ENCODE measurements around the gene RALGAPA1. TPM values are rescaled to one million over a fixed set of nuclear protein-coding genes. Genes with fewer than 3 reads are reported as not detected.

The RALGAPA1 gene
- total RNA-seq, 3 donors from 2014 or later, result 37.3 to 44.2 (median 41.9) TPM

- ATAC-seq (no peak), DNase-seq (no peak)
- no peaks in the 10 kb centered on the region for H3K9me3 Mint-ChIP-seq
- peaks cover 2% of the 10 kb centered on the region for H3K36me3 Mint-ChIP-seq (ENCODE audit: insufficient read depth)
- no peaks in the 10 kb centered on the region for H3K4me1 Mint-ChIP-seq (ENCODE audit: low read depth)
- no peaks in the 10 kb centered on the region for H3K27me3 Mint-ChIP-seq (ENCODE audit: low read depth)
- no peak overlapping the region for H3K4me3 Mint-ChIP-seq
Measured at GRCh38 chr14:35557221-35557747, 251.8 kb downstream of the RALGAPA1 start.

DNA sequence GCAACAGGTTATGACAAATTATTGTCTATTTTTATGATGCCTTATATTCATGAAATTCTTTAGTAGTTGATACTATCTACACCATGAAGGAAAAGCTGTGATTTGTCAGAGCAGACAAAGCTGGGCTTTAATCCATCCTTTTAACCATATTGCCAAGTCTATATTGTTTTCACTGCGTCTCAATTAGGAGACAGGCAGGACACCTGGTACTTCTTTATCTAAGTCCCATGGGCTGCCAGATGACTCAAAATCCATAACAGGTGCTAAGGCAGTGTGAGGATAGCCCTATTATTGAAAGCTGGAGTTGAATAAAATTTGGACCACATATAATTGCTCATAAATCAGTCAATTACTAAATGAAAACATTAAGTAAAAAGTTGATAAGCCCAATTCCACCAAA is 252.5 kb downstream of the RALGAPA1 start:
- Mint-ChIP-seq H3K9me3 (no peaks in the 10 kb centered on the region), H3K36me3 (ENCODE audit: insufficient read depth) (peaks cover 2% of the 10 kb centered on the region), H3K27me3 (ENCODE audit: low read depth) (no peaks in the 10 kb centered on the region)

GRCh38 chr14:35553808-35554207 is 255.3 kb downstream of the RALGAPA1 start:
- no peaks in the 10 kb centered on the region for H3K27me3 Mint-ChIP-seq (ENCODE audit: low read depth)
- ATAC-seq (no peak), DNase-seq (no peak)
- peaks cover 4% of the 10 kb centered on the region for H3K36me3 Mint-ChIP-seq (ENCODE audit: insufficient read depth)
- H3K9me3 Mint-ChIP-seq, result no peaks in the 10 kb centered on the region
- no peak overlapping the region for H3K4me3 Mint-ChIP-seq
- H3K4me1 Mint-ChIP-seq (ENCODE audit: low read depth), result no peaks in the 10 kb centered on the region

More for the DNA sequence above, 252.5 kb downstream of the RALGAPA1 start:
- Mint-ChIP-seq H3K4me3 (no peak overlapping the region), H3K4me1 (ENCODE audit: low read depth) (no peaks in the 10 kb centered on the region)
- no peak for ATAC-seq
- DNase-seq, result no peak

- no peaks in the 10 kb centered on the region for H3K9me3 Mint-ChIP-seq
- H3K4me3 Mint-ChIP-seq, result no peak overlapping the region
- no peaks in the 10 kb centered on the region for H3K27me3 Mint-ChIP-seq (ENCODE audit: low read depth)
- no peak for ATAC-seq
- DNase-seq, result no peak
- H3K36me3 Mint-ChIP-seq (ENCODE audit: insufficient read depth), result peaks cover 9% of the 10 kb centered on the region
- no peaks in the 10 kb centered on the region for H3K4me1 Mint-ChIP-seq (ENCODE audit: low read depth)
Measured at GRCh38 chr14:35551081-35551480, 258.0 kb downstream of the RALGAPA1 start.

GRCh38 chr14:35549551-35549950 is 259.5 kb downstream of the RALGAPA1 start:
- H3K27me3 Mint-ChIP-seq (ENCODE audit: low read depth), result no peaks in the 10 kb centered on the region
- H3K9me3 Mint-ChIP-seq, result no peaks in the 10 kb centered on the region
- H3K4me3 Mint-ChIP-seq, result no peak overlapping the region
- no peaks in the 10 kb centered on the region for H3K4me1 Mint-ChIP-seq (ENCODE audit: low read depth)
- ATAC-seq (no peak), DNase-seq (no peak)
- H3K36me3 Mint-ChIP-seq (ENCODE audit: insufficient read depth), result peaks cover 8% of the 10 kb centered on the region

DNA sequence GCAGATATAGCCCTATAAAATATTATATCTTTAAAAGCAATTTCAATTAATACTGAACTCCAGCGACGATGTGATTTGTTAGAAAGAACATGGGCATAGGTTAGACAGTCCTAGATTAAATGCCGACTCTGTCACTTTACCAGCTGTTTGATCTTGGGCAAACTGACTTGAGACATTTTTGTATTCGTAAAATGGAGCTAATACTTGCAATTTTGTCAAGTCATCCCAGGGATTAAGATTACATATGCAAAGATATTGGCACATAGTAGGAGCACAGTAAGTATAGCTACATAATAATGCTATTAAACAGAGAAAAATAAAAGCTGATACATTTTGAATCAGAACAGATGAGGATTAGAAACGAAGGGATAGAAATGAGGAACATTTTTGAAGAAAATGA is 266.1 kb downstream of the RALGAPA1 start:
- no peaks in the 10 kb centered on the region for H3K27me3 Mint-ChIP-seq (ENCODE audit: low read depth)
- H3K4me3 Mint-ChIP-seq, result no peak overlapping the region
- ATAC-seq (no peak), DNase-seq (no peak)
- H3K36me3 Mint-ChIP-seq (ENCODE audit: insufficient read depth), result peaks cover 22% of the 10 kb centered on the region
- no peaks in the 10 kb centered on the region for H3K9me3 Mint-ChIP-seq
- no peaks in the 10 kb centered on the region for H3K4me1 Mint-ChIP-seq (ENCODE audit: low read depth)

DNA sequence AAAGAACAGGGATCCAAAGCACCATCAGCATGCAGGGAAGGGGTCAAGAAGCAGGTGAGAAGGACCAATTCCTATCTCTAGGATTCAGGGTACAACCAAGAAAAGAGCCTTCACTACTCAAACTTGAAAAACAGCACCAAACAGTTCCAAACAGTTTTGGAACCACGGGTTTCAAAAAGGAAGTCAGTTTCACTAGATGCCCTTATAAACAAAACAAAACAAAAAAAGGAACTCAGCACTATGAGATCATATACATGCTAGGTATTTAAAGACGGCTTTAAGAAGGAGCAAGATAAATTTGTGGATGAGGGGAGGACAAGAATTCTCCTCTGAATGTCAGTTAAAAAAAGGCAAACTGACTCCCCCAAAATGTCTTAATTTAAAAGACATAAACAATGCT is 269.1 kb downstream of the RALGAPA1 start:
- ATAC-seq, result no peak

DNA sequence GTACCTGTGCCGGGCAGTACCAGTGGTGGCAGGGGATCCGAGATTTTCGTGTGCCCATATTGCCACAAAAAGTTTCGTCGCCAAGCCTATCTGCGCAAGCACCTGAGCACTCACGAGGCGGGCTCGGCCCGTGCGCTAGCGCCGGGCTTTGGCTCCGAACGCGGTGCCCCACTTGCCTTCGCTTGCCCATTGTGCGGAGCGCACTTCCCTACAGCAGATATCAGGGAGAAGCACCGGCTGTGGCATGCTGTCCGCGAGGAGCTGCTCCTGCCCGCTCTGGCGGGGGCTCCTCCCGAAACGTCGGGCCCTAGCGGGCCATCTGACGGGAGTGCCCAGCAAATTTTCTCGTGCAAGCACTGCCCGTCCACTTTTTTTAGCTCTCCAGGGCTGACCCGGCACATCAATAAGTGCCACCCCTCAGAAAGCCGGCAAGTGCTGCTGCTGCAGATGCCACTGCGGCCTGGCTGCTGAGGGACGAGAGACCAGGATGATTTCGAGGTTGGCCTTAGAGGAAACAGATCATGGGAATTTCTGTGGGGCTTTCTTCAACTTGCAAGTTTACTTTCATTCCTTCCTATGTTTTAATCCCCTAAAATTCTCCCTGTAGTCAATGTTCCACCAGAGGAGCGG is 273.5 kb downstream of the RALGAPA1 start:
- ATAC-seq (no peak), DNase-seq (no peak)
- no peaks in the 10 kb centered on the region for H3K9me3 Mint-ChIP-seq
- H3K4me3 Mint-ChIP-seq, result peak overlapping the region; percentile 71
- peaks cover 12% of the 10 kb centered on the region for H3K36me3 Mint-ChIP-seq (ENCODE audit: insufficient read depth)
- H3K4me1 Mint-ChIP-seq (ENCODE audit: low read depth), result peaks cover 8% of the 10 kb centered on the region
- H3K27me3 Mint-ChIP-seq (ENCODE audit: low read depth), result peaks cover 46% of the 10 kb centered on the region

More for the DNA sequence above, 269.1 kb downstream of the RALGAPA1 start:
- H3K36me3 Mint-ChIP-seq (ENCODE audit: insufficient read depth), result peaks cover 23% of the 10 kb centered on the region
- no peaks in the 10 kb centered on the region for H3K9me3 Mint-ChIP-seq
- no peak overlapping the region for H3K4me3 Mint-ChIP-seq
- no peak for DNase-seq
- peaks cover 21% of the 10 kb centered on the region for H3K27me3 Mint-ChIP-seq (ENCODE audit: low read depth)
- H3K4me1 Mint-ChIP-seq (ENCODE audit: low read depth), result peaks cover 3% of the 10 kb centered on the region

DNA sequence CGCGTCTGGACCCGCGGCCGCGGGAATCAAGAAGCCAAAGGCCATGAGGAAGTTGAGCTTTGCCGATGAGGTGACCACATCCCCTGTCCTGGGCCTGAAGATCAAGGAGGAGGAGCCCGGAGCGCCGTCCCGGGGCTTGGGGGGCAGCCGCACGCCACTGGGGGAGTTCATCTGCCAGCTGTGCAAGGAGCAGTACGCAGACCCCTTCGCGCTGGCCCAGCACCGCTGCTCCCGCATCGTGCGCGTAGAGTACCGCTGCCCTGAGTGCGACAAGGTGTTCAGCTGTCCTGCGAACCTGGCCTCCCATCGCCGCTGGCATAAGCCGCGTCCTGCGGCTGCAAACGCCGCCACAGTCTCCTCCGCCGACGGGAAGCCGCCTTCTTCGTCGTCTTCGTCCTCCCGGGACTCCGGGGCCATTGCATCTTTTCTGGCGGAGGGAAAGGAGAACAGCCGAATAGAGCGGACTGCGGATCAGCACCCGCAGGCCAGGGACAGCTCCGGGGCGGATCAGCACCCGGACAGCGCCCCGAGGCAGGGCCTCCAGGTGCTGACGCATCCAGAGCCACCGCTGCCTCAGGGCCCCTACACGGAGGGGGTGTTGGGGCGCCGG is 274.1 kb downstream of the RALGAPA1 start:
- DNase-seq (peak; percentile 42), ATAC-seq (peak; percentile 65 to 77)
- Mint-ChIP-seq H3K36me3 (ENCODE audit: insufficient read depth) (peaks cover 9% of the 10 kb centered on the region), H3K27me3 (ENCODE audit: low read depth) (peaks cover 51% of the 10 kb centered on the region), H3K4me1 (ENCODE audit: low read depth) (peaks cover 8% of the 10 kb centered on the region), H3K4me3 (peak overlapping the region; percentile 71), H3K9me3 (no peaks in the 10 kb centered on the region)

GRCh38 chr14:35534208-35534872 is 274.8 kb downstream of the RALGAPA1 start:
- ATAC-seq (peak; percentile 36 to 45), DNase-seq (no peak)

DNA sequence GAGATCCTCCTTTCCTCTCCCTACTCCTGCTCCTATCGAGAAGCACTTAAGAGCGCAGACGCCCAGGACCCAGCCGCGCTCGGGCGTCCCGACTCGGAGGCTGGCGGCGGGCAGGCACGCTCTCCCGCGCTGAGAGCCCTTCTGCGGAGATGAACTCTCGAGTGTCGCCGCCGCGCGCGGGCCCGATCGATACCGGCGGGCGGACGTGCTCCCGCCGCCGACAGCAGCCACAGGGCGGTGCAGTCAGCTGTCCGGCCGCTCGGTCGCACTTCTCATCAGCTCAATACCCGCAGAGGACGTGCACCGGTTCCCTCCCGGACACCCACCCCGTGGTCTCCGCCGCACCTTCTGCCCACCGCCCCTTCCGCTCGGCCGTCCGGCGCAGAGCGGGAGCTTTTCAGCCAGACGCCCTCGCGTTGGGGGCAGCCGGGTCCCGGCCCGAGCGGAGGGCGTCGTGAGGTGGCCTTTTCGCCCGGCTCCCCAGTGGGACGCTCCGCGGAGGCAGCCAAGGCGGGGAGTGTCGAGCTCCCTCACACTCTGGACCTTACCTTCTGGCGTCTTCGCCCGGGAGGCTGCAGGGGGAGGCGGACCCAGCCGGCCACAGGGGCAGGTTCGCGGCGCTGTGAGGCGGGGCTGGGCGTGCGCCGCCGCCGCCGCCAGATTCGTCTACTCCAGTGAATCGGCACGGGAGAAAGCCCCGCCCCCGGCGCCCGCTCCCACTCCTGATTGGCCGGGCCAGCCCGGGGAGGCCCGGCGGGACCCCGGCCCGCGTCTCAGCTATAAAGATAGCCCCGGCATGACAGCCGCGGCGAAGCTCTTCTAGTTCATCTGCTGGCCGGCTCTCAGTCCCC is 275.5 kb downstream of the RALGAPA1 start, which contains the start of gene INSM2:
INSM2 (plus strand) TSS at position 808 of the 851 bp plus-strand sequence. CDS start 89 bp downstream, outside the sequence.
- Mint-ChIP-seq H3K27me3 (ENCODE audit: low read depth) (peaks cover 62% of the 10 kb centered on the region), H3K36me3 (ENCODE audit: insufficient read depth) (peaks cover 5% of the 10 kb centered on the region), H3K4me3 (peak within 1 kb of the TSS; percentile 76), H3K9me3 (no peaks in the 10 kb centered on the region), H3K4me1 (ENCODE audit: low read depth) (peaks cover 8% of the 10 kb centered on the region)
- DNase-seq (peak; percentile 57), ATAC-seq (peak; percentile 82 to 87)

More at GRCh38 chr14:35534208-35534872, 274.8 kb downstream of the RALGAPA1 start:
- Mint-ChIP-seq H3K27me3 (ENCODE audit: low read depth) (peaks cover 57% of the 10 kb centered on the region), H3K4me3 (peak overlapping the region; percentile 76), H3K9me3 (no peaks in the 10 kb centered on the region), H3K4me1 (ENCODE audit: low read depth) (peaks cover 8% of the 10 kb centered on the region), H3K36me3 (ENCODE audit: insufficient read depth) (peaks cover 5% of the 10 kb centered on the region)

DNA sequence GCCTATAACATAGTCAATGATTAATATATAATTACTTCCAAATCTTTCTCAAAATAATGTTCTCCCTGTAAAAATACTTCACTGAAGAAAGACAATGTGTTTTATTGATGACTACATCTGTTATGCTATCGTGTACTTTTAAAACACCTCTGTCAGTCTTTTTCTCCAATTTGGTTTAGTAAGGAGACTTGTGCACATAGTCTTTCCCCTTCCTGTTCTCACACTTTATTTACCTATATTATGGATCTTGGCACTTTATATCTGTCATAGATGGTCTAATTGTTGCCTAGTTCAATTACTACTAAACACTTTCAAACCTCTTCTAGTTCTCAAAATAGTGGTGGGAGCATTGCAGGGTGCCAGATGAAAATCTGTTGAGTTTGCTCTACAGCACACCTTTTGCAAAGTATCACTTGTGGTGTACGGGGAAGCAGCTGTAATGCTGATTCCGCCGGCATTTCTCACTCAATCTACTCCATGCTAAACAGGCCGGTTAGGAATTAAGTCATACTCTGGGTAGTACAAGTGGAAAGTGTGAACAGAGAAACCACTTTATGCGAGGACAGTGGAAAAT is 276.2 kb downstream of the RALGAPA1 start:
- peak overlapping the region; percentile 76 for H3K4me3 Mint-ChIP-seq
- H3K27me3 Mint-ChIP-seq (ENCODE audit: low read depth), result peaks cover 65% of the 10 kb centered on the region
- no peaks in the 10 kb centered on the region for H3K9me3 Mint-ChIP-seq
- peaks cover 8% of the 10 kb centered on the region for H3K4me1 Mint-ChIP-seq (ENCODE audit: low read depth)
- H3K36me3 Mint-ChIP-seq (ENCODE audit: insufficient read depth), result peaks cover under 1% of the 10 kb centered on the region
- DNase-seq (no peak), ATAC-seq (peak in 1 of 2 donors; percentile 2)

GRCh38 chr14:35531960-35532747 is 276.9 kb downstream of the RALGAPA1 start:
- Mint-ChIP-seq H3K4me3 (no peak overlapping the region), H3K9me3 (no peaks in the 10 kb centered on the region), H3K4me1 (ENCODE audit: low read depth) (peaks cover 8% of the 10 kb centered on the region), H3K36me3 (ENCODE audit: insufficient read depth) (no peaks in the 10 kb centered on the region), H3K27me3 (ENCODE audit: low read depth) (peaks cover 65% of the 10 kb centered on the region)
- no peak for DNase-seq
- no peak for ATAC-seq
